CD4-positive, alpha-beta T cell treated with Interleukin-2 at 100 ng/mL for 4 hours (primary cell): Measurements from ENCODE around the gene ASTL.

Experiments used
- DNase-seq: peaks from one replicate; pipeline ENCODE4 v3.0.0-alpha.2; 2020; ENCODE audit warnings: low spot score

The ASTL gene

DNA sequence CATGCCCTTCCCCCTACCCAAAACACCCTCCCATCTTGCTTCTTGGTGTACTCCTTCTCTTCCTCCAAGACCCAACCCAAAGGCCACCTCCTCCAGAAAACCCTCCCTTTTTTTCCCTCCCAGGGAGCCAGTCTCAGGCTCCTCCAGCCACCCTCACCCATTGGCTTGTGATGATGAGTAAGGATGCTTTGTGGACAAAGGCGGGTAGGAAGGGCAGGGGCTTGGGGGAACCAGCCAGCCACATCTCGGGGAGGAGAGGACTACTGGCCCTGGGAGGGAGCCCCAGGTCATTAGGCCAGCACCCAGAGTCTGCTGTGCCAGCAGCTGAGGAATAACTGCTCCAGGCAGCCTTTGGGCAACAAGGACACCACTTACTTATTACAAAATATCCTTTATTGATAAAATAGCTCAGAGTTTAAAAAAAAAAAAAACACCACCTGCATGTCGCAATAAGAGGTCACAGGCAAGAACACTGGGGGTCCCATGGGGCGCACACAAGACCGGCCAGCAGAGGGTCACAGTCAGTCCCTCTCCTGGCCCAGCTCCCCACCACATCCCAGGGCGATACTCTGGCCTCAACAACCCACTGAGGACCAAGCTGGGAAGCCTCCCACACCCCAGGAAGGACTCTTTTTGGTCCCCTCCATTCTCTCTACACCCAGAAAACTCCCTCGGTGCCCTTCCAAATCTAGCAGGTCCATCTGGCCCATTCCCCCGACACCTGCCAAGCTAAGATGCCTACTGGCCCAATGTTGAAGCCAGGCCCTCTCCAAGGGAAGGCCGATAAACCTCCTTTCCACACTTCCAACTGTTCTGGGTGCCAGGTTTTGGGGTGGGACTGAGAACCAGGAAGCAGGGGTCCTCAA lies 25.6 kb downstream of the ASTL start:
- DNase-seq = no peak

DNA sequence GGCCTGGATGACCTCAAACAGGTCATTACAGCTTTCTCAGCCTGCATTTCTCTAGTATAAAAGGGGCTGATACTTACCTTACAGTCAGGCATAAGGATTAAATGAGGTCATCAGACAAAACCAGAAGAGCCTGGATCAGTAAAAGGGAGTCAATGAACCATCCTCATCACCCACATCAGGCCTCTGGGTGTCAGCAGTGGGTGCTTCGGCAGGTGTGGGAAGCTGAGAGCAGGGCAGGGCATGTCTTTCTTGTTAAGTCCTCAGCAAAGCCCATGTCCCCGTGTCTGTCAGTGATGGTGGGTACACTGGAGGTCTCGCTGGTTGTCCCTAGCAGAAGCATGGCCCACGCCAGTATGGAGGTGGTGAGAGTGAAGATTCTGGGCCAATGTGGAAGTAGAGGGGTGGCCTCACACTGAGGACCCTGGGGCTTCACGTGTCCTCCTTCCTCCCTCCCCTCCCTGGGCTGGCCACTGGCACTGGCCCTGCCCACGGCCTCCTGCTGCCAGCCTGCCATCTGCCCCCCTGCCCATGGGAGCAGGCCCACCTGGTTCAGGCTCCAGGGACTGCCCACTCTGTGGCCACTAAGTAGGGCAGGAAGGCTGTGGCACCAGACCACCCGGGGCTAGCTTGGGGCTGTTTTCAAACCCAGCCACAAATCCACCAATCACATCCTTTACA lies 26.3 kb downstream of the ASTL start:
- DNase-seq = no peak

DNA sequence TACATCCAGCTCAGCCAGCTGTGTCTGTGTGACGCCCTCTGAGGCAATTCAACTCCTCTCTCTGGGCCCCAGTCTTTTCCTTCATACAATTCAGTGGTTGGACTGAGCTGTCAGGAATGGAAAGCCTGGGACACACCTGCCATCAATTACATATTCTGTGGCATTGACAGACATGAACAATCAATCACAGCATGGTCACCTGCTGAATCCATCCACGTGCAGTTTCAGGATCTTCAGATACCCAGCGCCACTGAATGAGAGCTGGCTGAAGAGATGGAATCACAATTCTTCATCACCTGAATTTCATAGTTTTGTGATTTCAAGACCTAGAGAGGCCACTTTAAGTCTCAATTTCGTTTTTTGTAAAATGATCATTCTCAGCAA lies 27.1 kb downstream of the ASTL start:
- DNase-seq = no peak

DNA sequence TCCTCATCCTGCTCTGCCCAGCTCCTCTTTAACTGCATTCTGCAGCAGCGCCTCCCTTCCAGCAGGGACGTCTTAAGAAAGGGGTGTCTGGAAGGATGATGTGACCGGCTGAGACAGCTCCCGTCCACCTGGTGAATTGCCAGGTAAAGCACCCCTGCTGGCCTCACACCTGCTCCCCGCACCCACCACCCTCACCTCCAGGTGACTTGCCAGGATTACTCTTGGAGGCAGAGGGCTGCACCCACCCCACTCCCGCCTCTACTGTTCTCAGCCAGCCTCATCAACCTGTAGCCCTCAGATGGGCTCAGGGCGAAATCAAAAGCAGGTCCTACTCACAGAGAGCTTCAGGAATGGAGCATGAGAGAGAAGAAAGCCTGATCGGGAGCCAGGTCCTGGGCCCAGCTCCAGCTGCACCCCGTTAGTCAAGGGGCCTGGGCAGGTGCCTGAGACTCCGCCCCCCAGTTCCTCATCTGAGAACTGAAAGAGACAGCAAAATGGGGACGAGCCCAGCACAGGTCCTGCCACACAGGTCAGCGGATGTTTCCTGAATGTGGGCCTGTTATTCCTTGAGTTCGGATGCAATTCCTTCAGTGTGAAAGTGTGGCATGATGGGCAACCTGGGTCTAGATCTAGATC lies 27.6 kb downstream of the ASTL start:
- no peak for DNase-seq

DNA sequence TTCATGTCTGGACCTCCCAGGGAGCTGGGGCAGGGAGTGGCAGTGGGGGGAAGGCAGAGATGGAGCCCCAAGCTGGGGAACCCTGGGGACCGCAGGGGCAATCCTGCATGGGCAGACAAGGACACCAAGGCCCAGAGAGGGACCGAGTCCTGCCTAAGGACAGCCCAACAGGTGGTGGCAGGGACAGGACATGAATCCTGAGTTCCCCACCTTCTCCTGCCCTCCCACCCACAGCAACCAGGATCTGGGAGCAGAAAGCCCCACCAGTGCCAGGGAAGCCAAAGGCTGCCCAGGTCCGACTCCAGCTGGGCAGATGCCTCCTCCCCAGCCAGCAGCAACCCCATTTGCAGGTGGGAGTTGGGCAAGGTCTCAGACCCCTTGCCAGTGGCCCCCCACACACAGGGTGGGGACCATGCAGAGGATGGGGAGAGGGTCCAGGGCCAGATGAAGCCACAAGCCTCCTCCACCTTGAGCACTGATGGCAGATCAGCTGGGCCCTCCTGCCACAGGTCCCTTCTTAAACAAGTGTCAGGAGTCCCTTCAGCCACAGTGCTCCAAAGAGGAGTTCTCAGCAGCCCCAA lies 28.3 kb downstream of the ASTL start:
- DNase-seq = no peak

GRCh38 chr2:96109361-96109680 lies 29.0 kb downstream of the ASTL start:
- no peak for DNase-seq

- DNase-seq = no peak
Measured at GRCh38 chr2:96108541-96109360, 29.6 kb downstream of the ASTL start.

DNA sequence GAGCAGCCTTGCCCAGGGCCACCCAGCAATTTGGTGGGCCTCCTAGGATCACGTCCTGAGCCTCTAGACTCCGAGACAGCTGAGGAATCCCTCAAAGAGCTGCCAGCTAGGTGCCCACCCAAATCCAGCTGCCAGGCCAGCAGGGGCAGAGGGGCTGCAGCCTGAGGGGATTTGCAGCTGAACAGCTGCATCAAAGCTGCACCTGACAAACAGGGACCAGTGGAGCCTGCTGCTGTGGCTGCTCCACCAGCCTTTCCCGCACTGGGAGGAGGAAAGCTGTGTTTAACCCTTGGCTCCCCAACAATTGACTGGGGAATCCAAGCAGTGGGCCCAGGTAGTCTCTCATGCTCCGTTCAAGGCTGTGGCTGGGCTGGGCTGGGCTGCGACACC lies 30.2 kb downstream of the ASTL start:
- no peak for DNase-seq

GRCh38 chr2:96107708-96108065 lies 30.6 kb downstream of the ASTL start:
- no peak for DNase-seq

DNA sequence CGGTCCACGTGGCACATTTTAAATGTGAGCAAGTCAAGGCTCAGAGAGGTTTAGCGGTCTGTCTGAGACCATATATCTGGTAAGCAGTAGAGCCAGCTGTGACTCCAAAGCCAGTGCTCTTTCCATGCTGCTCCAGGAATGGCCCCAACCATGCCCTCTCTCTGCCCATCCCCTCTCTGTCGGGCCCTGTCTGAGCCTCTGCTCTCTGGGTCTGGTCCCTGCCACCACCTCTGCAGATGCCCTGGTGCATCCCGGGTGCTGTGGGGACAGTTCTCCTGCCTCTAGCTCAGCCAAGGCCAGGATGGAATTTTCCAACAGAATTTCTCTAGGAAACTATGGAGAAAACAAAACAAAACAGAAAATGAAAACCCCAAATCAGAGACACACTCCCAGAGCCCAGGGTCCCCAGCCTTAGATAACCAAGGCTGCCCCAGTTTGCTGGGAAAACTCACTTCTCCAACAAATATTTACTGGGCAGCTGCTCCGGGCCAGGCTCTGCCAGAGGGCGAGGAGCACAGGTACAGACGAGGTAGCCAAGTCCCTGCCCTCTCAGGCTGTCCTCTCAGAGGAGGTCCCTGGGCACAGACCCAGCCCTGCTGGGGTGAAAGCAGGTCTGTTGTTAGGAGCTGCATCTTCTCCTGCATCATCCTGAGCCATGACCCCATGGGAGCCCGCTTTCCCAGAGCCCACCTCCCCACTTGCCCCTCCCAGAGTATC lies 31.2 kb downstream of the ASTL start:
- DNase-seq = no peak

DNA sequence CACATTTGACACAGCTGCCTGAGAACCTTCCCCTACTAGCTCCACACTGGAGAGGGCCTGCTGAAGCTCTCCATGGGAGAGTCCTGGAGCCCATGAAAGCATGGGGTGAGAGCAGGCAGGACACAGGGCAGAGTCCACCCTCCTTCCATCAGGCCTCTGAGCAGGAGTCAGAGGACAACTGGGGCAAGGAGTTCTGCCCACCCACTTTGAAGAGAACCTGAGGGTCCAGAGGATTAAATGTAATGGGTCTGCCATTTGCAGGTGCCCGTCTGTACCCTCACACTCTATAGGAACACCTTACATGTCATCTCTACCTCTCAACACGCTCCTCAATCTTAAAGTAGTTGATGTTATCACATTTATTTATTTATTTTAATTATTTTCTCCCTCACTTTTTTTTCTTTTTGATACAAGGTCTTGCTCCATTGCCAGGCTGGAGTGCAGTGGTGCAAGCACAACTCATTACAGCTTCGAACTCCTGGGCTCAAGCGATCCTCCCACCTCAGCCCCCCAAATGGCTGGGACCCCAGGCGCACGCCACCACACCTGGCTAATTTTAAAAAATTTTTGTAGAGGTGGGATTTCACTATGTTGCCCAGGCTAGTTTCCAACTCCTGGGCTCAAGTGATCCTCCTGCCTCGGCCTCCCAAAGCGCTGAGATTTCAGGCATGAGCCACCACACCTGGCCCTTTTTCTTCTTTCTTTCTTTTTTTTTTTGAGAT lies 32.1 kb downstream of the ASTL start:
- no peak for DNase-seq

- DNase-seq = no peak
Measured at GRCh38 chr2:96105152-96105915, 33.0 kb downstream of the ASTL start.

DNA sequence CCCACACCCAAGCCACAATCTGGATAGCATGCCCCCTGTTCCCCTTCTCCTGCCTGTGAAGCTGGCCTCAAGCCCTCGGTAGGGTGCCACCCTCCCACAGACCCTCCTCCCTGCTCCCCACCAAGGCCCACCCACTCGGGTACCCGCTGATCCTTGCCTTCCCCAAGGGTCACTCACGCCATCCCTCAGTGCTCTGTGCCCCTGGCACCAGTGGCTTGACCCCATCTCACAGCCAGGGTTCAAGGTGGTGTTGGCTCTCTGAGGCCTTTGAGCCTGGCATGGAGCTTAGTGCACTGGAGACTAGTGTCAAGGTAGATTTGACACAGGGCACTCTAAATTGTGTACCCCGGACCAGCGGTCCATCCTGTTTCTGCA lies 33.8 kb downstream of the ASTL start:
- DNase-seq = no peak

- DNase-seq = no peak
Measured at GRCh38 chr2:96103761-96104486, 34.4 kb downstream of the ASTL start.

DNA sequence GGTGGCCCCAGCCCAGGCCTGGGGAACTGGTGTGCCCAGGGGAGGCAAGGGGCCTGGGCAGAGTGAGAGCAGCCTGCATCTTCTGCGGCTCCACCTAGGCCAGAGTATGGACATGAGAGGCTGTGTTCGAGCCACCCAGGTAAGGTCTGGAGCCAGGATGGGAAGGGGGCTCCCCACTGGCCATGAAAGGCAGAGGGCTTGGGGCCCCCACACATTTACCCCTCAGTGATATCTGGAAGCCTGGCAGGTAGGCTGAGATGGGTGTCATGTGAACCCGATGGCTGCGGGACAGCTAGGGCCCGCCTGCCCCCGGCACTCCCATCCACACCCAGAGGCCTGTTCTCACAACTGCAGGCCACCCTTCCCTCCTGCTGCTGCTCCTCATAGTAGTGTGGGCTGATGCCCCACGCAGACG lies 35.1 kb downstream of the ASTL start:
- DNase-seq = no peak

GRCh38 chr2:96102596-96103186 lies 35.6 kb downstream of the ASTL start:
- DNase-seq = no peak

DNA sequence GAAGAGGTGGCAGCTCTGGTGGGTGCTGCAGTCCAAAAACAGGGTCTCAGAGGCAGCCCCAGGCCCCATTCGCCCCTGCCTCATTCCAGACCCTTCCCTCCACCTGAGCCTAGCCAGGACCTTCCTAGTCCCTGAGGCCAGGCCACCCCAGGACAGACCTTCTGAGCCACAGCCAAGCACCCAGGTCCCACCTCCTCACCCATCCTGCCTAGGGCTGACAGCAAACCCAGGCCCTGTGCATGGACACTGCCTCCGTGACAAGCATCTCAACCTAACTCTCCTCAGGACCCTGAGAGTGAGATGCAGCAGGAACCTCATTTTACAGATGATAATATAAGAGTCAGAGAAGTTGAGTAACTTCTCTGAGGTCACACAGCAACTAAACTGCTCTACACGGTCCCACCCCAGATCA lies 37.4 kb downstream of the ASTL start:
- no peak for DNase-seq

DNA sequence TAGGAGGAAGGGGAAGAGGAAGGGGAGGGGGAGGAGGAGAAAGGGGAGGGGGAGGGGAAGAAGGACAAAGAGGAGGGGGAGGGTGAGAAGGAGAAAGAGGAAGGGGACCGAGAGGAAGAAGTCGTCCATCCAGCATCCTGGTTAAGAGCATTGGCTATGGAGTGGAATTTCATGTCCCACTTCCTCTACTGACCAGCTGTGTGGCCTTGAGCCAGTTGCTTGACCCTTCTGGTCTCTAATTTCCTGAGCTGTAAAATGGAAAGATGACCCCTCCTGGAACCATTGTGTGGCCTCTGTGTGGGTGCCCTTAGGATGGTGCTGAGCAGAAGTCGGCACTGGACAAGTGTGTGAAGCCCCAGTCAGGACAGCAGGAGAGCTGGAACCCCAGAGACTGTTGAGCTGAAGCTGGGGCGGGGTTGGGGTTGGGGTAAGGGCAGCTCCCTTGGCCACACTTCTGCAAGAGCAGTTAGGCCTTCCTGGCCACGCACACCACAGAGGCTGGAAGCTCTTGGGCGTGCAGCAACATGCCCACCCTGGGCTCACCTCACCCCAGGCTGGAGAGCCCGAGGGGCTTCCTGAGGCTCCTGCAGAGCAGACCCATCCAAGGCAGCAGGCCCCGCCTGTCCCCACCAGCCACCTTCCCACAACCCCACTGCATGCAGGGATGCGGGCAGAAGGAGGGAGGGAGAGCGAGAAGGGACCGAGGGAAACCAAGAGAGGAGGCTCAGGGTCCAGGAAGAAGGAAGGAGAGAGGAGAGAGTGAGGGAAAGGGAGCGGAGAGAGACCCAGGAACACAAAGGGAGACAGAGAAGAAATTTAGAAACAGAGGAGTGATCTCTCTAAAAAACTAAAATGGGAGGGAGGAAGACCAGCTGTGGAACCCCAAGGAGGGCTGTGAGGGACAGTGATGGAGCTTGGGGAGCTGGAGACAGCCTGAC lies 38.2 kb downstream of the ASTL start:
- no peak for DNase-seq
